CD4-positive, alpha-beta T cell treated with Interleukin-15 for 4 hours (primary cell): Measurements from ENCODE around the gene GRIK3.

Source experiments
- DNase-seq: peaks from one replicate; pipeline ENCODE4 v3.0.0-alpha.2; 2020; ENCODE audit warnings: low spot score

Gene GRIK3

GRCh38 chr1:36855699-36856494 is 178.4 kb downstream of the GRIK3 start:
- no peak for DNase-seq

GRCh38 chr1:36853638-36854037 is 180.7 kb downstream of the GRIK3 start:
- DNase-seq: no peak

- no peak for DNase-seq
Measured at GRCh38 chr1:36852586-36852985, 181.7 kb downstream of the GRIK3 start.

DNA sequence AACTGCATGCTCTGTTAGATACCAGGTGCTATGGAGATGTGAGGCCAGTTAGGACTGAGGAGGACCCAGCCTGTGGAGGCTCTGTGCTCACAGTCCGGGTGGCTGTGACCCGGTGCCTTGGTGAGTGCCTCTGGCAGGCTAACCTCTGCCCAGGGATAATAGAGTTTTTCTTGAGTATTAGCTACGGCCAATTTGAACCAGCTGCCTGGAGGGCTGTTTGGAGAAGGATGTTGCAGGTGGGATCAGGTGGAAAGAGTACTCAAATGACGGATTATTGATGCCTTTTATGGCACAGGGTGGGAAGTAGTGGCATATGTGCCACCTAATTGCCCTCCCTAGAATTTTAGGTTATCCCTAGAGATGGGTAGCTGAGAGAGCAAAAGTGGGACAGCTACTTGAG is 182.7 kb downstream of the GRIK3 start:
- DNase-seq: no peak

DNA sequence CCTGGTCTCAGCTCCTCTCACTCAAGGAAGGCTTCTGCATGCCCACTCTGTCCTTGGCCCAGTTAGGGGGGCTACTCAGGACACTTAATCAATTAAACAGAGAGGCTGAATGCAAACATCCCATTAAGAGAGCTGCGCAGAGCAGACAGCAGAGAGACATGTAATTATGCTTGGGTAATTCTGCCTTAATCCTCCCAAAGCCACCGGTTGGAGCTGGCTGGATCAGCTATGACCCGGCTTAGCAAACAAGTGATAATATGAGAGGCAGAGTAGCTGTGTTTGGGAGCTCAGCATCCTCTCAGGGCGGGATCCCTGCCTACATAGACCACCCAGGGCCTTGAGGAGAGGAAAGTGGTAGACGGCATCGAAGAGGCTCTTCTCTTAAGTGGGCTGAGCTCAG is 183.2 kb downstream of the GRIK3 start:
- no peak for DNase-seq

- no peak for DNase-seq
Measured at GRCh38 chr1:36849956-36850355, 184.4 kb downstream of the GRIK3 start.

DNA sequence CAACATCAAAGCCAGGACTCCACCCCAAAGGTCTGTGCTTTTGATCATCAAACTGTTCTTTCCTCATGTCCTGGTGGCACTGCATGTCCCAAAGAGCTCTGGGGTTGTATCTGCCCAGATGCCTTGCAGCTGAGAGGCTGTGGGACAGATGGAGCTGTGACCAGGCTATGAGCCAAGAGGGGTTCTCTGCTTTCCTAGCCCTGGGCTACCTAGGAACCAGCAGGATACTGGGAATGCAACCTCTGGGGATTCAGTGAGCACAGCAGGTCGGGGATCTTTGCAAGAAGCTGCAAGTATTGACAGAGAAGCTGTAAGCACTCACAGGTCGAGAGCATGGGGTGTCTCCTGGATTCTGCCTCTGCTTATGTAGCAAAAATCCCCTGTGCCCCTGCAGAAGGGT is 186.6 kb downstream of the GRIK3 start:
- DNase-seq: no peak

- no peak for DNase-seq
Measured at GRCh38 chr1:36847186-36847585, 187.1 kb downstream of the GRIK3 start.

DNA sequence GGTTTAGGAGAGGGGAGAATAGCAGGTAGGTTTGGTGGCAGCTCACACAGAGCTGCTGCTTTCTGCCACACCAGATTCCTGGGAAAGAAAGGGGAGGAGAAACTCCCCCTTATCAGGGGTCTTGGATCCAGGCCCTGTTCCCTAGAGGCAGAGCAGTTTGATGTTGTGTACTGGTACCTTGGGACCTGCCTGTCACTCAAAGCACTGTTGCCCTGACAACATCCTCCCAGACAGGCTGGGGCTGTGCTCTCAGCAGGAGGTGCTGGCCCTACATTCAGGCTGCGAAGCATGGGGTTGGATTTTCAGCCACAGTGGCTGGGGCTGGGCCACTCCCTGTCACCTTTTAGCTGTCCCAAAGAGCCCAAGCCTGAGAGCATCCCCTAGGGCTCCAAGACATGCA is 188.0 kb downstream of the GRIK3 start:
- no peak for DNase-seq

DNA sequence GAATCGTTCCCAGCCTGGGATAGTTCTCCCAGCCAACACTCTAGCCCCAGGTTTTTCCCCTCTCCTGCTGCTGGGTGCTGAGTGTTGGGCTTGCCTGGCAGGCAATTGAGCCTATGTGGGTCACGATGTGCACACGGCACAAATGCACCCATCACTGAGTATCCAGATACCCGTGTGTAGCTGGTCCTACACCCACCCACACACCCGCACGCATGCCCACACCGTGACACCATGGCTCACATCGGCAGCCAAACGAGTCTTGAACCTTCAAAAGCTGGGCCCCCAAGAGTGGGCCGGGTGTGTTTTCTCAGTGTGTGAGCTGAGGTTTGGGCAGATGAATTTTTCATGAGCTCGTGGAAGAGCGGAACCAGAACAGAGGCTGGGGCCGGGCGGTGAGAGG is 188.5 kb downstream of the GRIK3 start:
- no peak for DNase-seq

DNA sequence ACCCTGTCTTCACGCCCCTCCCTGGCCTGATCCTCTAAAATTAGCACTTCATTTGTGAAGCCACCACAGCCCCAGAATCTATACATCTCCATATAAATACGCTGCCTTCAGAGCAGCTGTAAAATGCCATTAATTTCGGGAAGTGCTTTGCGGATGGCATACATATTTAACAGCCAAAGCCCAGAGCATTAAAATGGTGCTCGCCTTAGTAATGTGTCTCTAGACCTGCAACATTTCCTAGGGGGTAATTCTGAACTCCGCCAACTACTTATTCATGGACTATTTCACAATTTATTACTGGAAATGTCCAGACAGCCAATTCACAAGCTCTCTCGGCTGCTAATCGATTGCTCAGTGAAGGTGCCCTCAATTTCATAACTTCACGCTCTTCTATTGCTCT is 189.4 kb downstream of the GRIK3 start:
- DNase-seq: no peak

GRCh38 chr1:36843906-36844610 is 190.3 kb downstream of the GRIK3 start:
- no peak for DNase-seq

DNA sequence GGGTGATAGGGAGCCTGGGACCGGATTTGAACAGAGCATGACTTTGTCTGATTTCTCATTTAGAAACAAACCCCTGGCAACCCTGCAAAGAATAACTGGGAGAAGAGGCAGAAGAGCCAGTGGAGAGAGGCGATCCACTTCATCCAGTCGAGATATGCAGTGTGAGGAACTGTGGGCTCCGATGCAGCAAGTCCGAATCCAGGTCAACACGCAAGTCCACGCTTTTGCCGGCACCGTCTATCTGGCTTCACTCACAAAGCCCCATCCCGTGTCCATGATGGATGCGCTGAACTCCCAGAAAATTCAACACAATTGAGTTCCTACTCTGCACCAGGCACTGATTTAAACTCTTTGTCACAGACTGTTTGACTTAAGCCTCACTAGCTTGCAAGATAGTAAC is 191.3 kb downstream of the GRIK3 start:
- DNase-seq: no peak

- no peak for DNase-seq
Measured at GRCh38 chr1:36842448-36842847, 191.9 kb downstream of the GRIK3 start.

- DNase-seq: no peak
Measured at GRCh38 chr1:36839485-36839884, 194.8 kb downstream of the GRIK3 start.

- no peak for DNase-seq
Measured at GRCh38 chr1:36838888-36839287, 195.4 kb downstream of the GRIK3 start.

- DNase-seq: no peak
Measured at GRCh38 chr1:36836916-36837315, 197.4 kb downstream of the GRIK3 start.

GRCh38 chr1:36836196-36836883 is 198.0 kb downstream of the GRIK3 start:
- no peak for DNase-seq

GRCh38 chr1:36835696-36836095 is 198.6 kb downstream of the GRIK3 start:
- no peak for DNase-seq

DNA sequence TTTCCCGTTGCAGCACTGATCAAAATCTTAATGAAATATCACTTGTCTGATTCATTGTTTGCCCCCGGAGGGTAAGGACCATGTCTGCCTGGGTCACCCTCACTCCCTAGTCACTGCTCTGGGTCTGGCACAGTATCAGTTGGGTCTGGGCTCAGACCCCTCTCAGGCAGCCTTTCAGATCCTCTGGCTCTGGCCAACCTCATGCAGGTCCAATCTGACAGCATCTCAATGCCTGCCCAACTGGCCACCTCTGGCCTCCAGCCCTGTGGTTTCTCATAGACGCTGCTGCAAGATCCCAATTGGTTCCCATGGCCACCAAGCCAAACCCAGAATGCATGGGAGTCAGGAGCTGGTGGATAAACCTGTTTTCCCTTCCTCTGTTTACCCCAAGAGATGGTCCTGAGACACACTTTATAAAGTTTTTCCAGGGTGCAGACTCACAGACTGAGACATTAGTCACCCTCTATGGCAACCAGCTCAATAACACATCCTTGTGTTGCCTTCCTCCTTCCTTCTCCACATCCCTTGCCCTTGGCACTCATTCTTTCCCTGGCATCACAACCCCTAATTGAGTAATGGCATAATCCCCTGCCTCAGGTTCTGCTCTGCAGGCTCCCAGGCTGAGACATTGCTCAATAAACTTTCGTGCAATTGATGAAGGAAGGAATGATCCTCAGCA is 199.2 kb downstream of the GRIK3 start:
- no peak for DNase-seq

- DNase-seq: no peak
Measured at GRCh38 chr1:36834586-36834985, 199.7 kb downstream of the GRIK3 start.

GRCh38 chr1:36831186-36831810 is 203.0 kb downstream of the GRIK3 start:
- DNase-seq: no peak
